GM18867 (cell line): Measurements from ENCODE around the gene FRMPD1.

Experiments
- ATAC-seq: cut with Tn5 transposase; IDR thresholded peaks from one replicate; pipeline ENCODE4 v1.9.1; 2021; ENCODE audit warnings: mild to moderate bottlenecking, moderate library complexity; ENCODE audit not compliant: unreplicated experiment

Gene FRMPD1

GRCh38 chr9:37676411-37676830, 25.7 kb downstream of the FRMPD1 start:
- ATAC-seq = no peak

- no peak for ATAC-seq
Measured at GRCh38 chr9:37677435-37677834, 26.7 kb downstream of the FRMPD1 start.

GRCh38 chr9:37678789-37679273, 28.1 kb downstream of the FRMPD1 start:
- no peak for ATAC-seq

GRCh38 chr9:37679649-37680402, 29.1 kb downstream of the FRMPD1 start:
- no peak for ATAC-seq

GRCh38 chr9:37682951-37683350, 32.2 kb downstream of the FRMPD1 start:
- ATAC-seq = no peak

GRCh38 chr9:37683531-37684371, 33.0 kb downstream of the FRMPD1 start:
- no peak for ATAC-seq

- no peak for ATAC-seq
Measured at GRCh38 chr9:37692622-37693221, 42.0 kb downstream of the FRMPD1 start.

- ATAC-seq = no peak
Measured at GRCh38 chr9:37693260-37693659, 42.5 kb downstream of the FRMPD1 start.

- ATAC-seq = no peak
Measured at GRCh38 chr9:37694355-37694754, 43.6 kb downstream of the FRMPD1 start.

GRCh38 chr9:37696528-37696927, 45.8 kb downstream of the FRMPD1 start:
- no peak for ATAC-seq

- ATAC-seq = no peak
Measured at GRCh38 chr9:37700131-37700530, 49.4 kb downstream of the FRMPD1 start.

- ATAC-seq = no peak
Measured at GRCh38 chr9:37700900-37701299, 50.1 kb downstream of the FRMPD1 start.

- no peak for ATAC-seq
Measured at GRCh38 chr9:37705787-37706186, 55.0 kb downstream of the FRMPD1 start.

- ATAC-seq = no peak
Measured at GRCh38 chr9:37706290-37706689, 55.5 kb downstream of the FRMPD1 start.

- ATAC-seq = no peak
Measured at GRCh38 chr9:37707748-37708147, 57.0 kb downstream of the FRMPD1 start.

GRCh38 chr9:37710046-37710445, 59.3 kb downstream of the FRMPD1 start:
- no peak for ATAC-seq

GRCh38 chr9:37715260-37715659, 64.5 kb downstream of the FRMPD1 start:
- ATAC-seq = no peak

- ATAC-seq = no peak
Measured at GRCh38 chr9:37715991-37716505, 65.3 kb downstream of the FRMPD1 start.

- no peak for ATAC-seq
Measured at GRCh38 chr9:37719526-37719925, 68.8 kb downstream of the FRMPD1 start.

- no peak for ATAC-seq
Measured at GRCh38 chr9:37727013-37727412, 76.3 kb downstream of the FRMPD1 start.

- no peak for ATAC-seq
Measured at GRCh38 chr9:37729499-37729898, 78.7 kb downstream of the FRMPD1 start.
